HG02884 (cell line): Measurements from ENCODE around the gene REPIN1.
A peak's percentile ranks its signal among the peaks of the same experiment; 100 is the strongest.

Experiments used
- ATAC-seq: cut with Tn5 transposase; IDR thresholded peaks from one replicate; pipeline ENCODE4 v1.9.1; 2021; ENCODE audit warnings: mild to moderate bottlenecking, moderate library complexity; ENCODE audit not compliant: unreplicated experiment

REPIN1 gene

DNA sequence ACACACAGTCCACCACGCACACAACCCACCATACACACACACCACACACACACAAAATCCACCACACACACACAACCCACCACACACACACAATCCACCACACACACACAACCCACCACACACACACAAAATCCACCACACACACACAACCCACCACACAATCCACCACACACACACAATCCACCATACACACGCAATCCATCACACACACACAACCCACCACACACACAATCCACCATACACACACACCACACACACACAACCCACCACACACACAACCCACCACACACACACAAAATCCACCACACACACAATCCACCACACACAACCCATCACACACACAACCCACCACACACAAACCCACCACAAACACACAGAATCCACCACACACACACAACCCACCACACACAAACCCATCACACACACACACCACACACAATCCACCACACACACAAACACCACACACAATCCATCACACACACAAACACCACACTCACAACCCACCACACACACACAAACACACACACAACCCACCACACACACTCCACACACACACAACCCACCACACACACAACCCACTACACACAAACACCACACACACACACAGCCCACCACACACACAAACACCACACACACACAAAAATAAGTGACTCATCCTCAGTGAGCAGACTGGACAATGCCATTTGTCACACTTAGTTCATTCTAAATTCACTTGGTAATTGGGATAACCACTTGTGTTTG, 8.8 kb upstream of the REPIN1 start:
- no peak for ATAC-seq

DNA sequence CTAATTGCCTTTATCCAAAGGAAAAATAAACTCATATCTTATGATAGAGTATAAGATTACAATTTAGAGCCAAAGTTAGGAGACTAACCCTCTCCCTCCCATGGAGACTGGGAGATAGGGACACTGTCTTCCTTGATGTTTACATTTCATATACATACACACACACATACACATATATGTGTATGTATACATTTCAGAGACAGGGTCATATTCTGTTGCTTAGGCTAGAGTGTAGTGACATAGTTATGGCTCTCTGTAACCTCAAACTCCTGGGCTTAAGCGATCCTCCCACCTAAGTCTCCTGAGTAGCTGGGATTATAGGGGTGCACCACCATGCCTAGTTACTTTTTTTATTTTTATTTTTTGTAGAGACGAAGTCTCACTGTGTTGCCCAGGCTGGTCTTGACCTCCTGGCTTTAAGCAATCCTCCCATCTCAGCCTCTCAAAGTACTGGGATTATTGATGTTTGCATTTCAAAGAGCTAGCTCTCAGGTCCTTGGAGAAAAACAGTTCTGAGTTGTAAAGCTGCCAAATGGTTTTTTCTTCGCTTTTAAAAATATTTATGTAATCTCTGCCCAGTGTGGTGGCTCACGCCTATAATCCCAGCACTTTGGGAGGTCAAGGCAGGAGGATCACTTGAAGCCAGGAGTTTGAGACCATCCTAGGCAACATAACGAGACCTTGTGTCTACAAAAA, 8.1 kb upstream of the REPIN1 start:
- no peak for ATAC-seq

DNA sequence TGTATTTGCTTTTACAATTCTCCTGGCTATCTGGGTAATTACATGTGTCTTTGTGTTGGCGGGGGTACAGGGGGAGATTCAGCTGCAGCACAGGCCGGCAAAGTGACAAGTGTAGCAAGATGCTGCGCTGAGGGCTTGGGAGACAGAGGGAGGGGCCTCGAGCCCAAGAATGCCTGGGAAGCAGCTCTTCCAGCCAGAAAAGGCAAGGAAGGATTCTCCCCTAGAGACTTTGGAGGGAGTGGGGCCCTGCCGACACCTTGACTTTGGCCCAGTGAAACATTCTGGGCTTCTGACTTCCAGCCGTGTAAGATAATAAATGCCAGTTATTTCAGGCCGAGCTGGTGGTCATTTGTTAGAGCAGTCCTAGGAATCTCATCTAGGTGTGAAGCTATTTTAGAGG, 7.2 kb upstream of the REPIN1 start:
- ATAC-seq: no peak

- no peak for ATAC-seq
Measured at GRCh38 chr7:150361807-150362621, 6.6 kb upstream of the REPIN1 start.

- no peak for ATAC-seq
Measured at GRCh38 chr7:150363370-150363769, 5.3 kb upstream of the REPIN1 start.

DNA sequence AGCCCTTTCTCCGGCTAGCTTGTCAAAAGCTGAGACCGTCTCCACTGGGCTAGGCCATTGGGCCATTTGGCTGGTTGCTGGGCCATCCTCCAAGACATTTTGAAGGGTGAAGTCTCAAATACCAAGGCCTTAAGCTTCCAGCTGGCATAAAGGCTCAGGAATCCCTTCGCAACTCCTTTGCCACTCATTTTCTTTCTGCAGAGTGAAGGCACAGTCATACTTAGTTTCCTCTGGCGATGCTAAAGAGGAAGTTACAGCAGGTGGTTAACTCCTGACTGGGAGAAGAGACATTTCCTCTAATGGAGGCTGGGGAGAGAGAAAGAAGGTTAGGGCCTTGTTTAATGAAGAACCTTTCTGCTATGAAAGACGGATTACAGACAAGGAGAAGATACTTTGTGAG, 4.8 kb upstream of the REPIN1 start:
- ATAC-seq: no peak

GRCh38 chr7:150365194-150365593, 3.4 kb upstream of the REPIN1 start:
- ATAC-seq: no peak

DNA sequence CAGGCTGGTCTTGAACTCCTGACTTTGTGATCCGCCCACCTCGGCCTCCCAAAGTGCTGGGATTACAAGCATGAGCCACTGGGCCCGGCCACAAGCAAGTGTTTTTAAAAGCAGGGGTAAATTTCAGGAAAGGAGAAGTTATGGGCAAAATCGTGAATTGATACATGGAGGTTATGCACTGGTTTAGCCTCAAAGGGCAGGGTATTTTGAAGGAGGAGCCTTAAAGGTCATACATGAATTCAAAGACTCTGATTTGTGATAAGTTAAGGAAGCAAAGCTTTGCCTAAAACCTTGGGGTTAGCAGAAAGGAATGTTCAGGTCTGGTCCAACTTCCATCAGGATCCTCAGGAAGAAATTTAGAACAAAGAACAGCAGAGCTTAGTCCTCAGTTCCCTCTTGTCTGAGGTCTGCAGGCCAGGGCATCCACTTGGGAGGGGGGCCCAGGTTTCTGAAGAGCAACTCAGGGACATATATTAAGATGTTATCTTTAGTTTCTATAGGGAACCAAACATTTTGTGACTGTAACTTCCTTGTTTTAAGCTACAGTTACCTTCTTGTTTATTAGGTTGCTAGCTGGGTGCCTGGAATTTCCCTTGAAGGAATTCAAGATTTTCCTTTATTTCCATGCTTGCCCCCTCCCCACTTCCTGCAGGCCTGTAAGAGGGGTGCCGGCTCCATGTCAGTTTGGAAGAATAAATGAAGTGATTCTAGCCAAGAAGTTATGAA, 2.8 kb upstream of the REPIN1 start:
- ATAC-seq: no peak

- ATAC-seq: no peak
Measured at GRCh38 chr7:150367677-150368095, 936 bp upstream of the REPIN1 start.

GRCh38 chr7:150368884-150369747, 494 bp downstream of the REPIN1 start:
- ATAC-seq: peak; percentile 37

GRCh38 chr7:150369748-150370501, 1.3 kb downstream of the REPIN1 start:
- no peak for ATAC-seq

DNA sequence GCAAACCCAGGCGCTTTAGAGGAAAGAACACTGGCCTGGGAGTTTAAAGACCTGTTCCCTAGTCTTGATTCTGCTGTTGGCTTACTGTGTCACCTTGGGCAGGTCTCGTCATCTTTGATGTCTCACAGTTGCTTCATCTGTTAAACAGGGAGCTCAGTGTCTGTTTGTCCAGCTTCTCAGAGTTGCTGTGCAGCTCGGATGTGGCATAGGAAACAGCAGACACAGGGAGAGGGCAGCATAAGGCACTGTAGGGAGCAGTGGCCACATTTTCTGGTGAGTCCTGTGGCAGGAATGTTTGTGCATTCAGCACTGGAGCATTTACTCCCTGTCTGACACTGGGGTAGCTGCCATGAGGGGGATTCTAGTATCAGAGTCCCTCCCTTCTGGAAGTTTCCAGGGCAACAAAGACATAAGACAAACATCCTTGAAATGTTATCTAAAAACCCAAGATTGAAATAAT, 2.0 kb downstream of the REPIN1 start:
- no peak for ATAC-seq

GRCh38 chr7:150371131-150371995, 2.7 kb downstream of the REPIN1 start:
- no peak for ATAC-seq

DNA sequence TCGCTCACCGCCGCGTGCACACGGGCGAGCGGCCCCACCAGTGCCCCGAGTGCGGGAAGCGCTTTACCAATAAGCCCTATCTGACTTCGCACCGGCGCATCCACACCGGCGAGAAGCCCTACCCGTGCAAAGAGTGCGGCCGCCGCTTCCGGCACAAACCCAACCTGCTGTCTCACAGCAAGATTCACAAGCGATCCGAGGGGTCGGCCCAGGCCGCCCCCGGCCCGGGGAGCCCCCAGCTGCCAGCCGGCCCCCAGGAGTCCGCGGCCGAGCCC, 3.3 kb downstream of the REPIN1 start:
- no peak for ATAC-seq

- ATAC-seq: no peak
Measured at GRCh38 chr7:150372271-150373048, 3.8 kb downstream of the REPIN1 start.

DNA sequence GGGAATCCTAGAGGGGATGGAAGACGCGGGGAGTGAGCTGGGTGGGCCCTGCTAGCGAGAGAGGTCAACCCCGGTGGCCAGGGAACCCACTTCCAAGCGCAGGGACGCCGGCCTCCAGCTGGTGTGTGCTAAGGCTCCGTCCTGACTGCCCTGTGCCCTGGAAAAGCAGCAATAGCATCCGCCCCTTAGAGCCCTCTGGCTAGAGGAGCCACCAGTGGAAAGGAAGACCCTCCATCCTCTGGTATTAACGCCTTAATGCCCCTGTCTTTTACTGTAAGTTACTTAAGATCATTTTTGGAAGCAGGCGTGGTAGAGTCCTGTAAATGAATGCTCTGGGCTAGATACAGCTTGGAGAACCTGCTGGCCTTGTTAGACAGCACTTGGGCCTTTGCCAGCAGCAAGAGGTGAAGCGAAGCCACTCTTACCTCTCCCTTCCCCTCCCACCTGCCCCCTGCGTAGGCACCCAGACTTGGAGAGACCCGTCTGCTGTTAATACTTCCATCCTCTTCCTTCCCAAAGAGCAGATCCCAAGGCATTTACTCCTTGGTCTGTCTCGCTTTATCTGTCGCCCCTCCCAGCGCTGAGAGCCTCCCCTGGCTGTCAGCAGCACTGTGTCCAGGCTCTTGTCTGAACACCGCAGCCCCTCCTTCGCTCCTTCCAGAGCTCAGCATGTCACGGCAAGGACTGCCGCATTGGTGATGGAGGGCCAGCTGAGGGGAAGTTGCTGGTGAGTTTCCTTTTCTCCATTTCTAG, 4.6 kb downstream of the REPIN1 start:
- no peak for ATAC-seq

GRCh38 chr7:150374026-150374425, 5.4 kb downstream of the REPIN1 start:
- ATAC-seq: no peak
